CD8-positive, alpha-beta memory T cell (primary cell): ENCODE data around the gene RFTN1. TPM values are rescaled to one million over a fixed set of nuclear protein-coding genes. Genes with fewer than 3 reads are reported as not detected.

Experiments used
- CTCF ChIA-PET: fragments of 350-600 bp; sonication (Branson Sonifier 250); formaldehyde crosslinking; loops from one replicate; lab custom pipeline; 2021; ENCODE audit warnings: antibody characterized with exemption; lab: Charles Lee
- POLR2A ChIA-PET: fragments of 350-600 bp; sonication (Branson Sonifier 250); formaldehyde crosslinking; loops from one replicate; lab custom pipeline; 2021; ENCODE audit warnings: antibody characterized with exemption; lab: Charles Lee
- DNase-seq, 5 donors: peaks; one replicate each; pipeline versions ENCODE4 v3.0.0 to v3.0.0-alpha.2; 2020 to 2022; ENCODE audit warnings: mixed read lengths in 1 of 5
- H3K27ac ChIP-seq: one replicate; pipeline ENCODE4 v1.7.0; 2013; ENCODE audit warnings: low read depth, mild to moderate bottlenecking, low read length, moderate library complexity
- H3K27me3 ChIP-seq: 2 replicates; pipeline ENCODE4 v1.7.0; 2013; ENCODE audit warnings: low read length, mild to moderate bottlenecking; ENCODE audit not compliant: insufficient read depth, poor library complexity, severe bottlenecking
- H3K36me3 ChIP-seq: 2 replicates; pipeline ENCODE4 v1.7.0; 2013; ENCODE audit warnings: mild to moderate bottlenecking, low read length, moderate library complexity; ENCODE audit not compliant: insufficient read depth
- H3K4me1 ChIP-seq: 2 replicates; pipeline ENCODE4 v1.7.0; 2013; ENCODE audit warnings: mild to moderate bottlenecking, low read length, moderate library complexity; ENCODE audit not compliant: insufficient read depth
- H3K4me3 ChIP-seq: 2 replicates; pipeline ENCODE4 v1.7.0; 2013; ENCODE audit warnings: mild to moderate bottlenecking, low read length
- H3K9me3 ChIP-seq: 2 replicates; pipeline ENCODE4 v1.7.0; 2013; ENCODE audit warnings: mild to moderate bottlenecking, low read length
- H3K27ac Mint-ChIP-seq, 8 donors: one replicate each; pipeline ENCODE4 v1.8.0; 2020 to 2021; ENCODE audit warnings: mixed read lengths in 8 of 8, mild to moderate bottlenecking in 6 of 8, inconsistent platforms in 3 of 8, moderate library complexity in 3 of 8
- H3K27me3 Mint-ChIP-seq, 2 donors: one replicate each; pipeline ENCODE4 v1.8.0; 2020 to 2021; ENCODE audit warnings: mixed read lengths in 2 of 2, mild to moderate bottlenecking in 1 of 2, moderate library complexity in 1 of 2
- H3K36me3 Mint-ChIP-seq, 3 donors: one replicate each; pipeline ENCODE4 v1.8.0; 2020 to 2021; ENCODE audit warnings: mixed read lengths in 3 of 3, inconsistent platforms in 1 of 3, mild to moderate bottlenecking in 1 of 3
- H3K4me1 Mint-ChIP-seq, 3 donors: one replicate each; pipeline ENCODE4 v1.8.0; 2020 to 2021; ENCODE audit warnings: mixed read lengths in 3 of 3, inconsistent platforms in 1 of 3, mild to moderate bottlenecking in 1 of 3
- H3K4me3 Mint-ChIP-seq, 7 donors: one replicate each; pipeline ENCODE4 v1.8.0; 2020 to 2021; ENCODE audit warnings: mixed read lengths in 7 of 7, mild to moderate bottlenecking in 6 of 7, moderate library complexity in 4 of 7, inconsistent platforms in 2 of 7
- H3K9me3 Mint-ChIP-seq, 5 donors: one replicate each; pipeline ENCODE4 v1.8.0; 2020 to 2022; ENCODE audit warnings: mixed read lengths in 5 of 5, mild to moderate bottlenecking in 3 of 5, moderate library complexity in 2 of 5, inconsistent platforms in 1 of 5
- polyA plus RNA-seq: library from polyadenylated mRNA; unstranded; fragments of 300-500 nt; fragmentation: Illumina TruSeq; gene quantifications from one replicate; pipeline ENCODE4 v1.2.3, GENCODE V29; 2021
- total RNA-seq, 2 experiments: library from RNA; stranded (reverse); gene quantifications; one replicate each; pipeline ENCODE4 v1.2.3, GENCODE V29; 2021

The RFTN1 gene
- total and polyA plus RNA-seq, 3 experiments from 2014 or later, result 87.4 to 126 (median 125) TPM

DNA sequence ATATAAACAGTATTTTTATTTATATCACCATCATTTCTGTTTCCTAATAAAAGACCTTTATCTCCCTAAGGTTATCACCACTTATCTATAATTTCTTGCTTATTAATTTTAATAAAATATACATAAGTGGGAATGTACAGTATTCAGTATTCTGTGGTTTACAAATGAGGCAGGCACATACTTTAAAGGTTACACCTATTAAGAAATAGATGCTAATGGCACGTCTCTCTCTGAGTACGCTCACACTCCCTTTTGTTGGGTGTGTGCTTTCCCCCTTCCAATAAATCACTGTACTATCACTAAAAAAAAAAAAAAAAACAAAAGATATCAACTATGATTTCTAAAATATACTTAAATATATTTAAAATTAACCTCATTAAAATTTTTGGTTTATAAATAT lies 239.6 kb downstream of the RFTN1 start:
- H3K4me1 ChIP-seq, result no peaks in the 10 kb centered on the region
- Mint-ChIP-seq H3K4me1 (peaks cover 0 to under 1% (median 0%) of the 10 kb centered on the region in 3 donors), H3K27me3 (no peaks in the 10 kb centered on the region), H3K27ac (no peak overlapping the region), H3K4me3 (no peak overlapping the region), H3K9me3 (no peaks in the 10 kb centered on the region), H3K36me3 (peaks cover 5 to 60% (median 9%) of the 10 kb centered on the region in 3 donors)
- H3K4me3 ChIP-seq, result no peak overlapping the region
- ChIA-PET CTCF (no interaction called here), POLR2A (no interaction called here)
- H3K9me3 ChIP-seq, result no peaks in the 10 kb centered on the region
- H3K36me3 ChIP-seq, result no peaks in the 10 kb centered on the region
- no peaks in the 10 kb centered on the region for H3K27me3 ChIP-seq
- no peak for DNase-seq
- no peak overlapping the region for H3K27ac ChIP-seq

DNA sequence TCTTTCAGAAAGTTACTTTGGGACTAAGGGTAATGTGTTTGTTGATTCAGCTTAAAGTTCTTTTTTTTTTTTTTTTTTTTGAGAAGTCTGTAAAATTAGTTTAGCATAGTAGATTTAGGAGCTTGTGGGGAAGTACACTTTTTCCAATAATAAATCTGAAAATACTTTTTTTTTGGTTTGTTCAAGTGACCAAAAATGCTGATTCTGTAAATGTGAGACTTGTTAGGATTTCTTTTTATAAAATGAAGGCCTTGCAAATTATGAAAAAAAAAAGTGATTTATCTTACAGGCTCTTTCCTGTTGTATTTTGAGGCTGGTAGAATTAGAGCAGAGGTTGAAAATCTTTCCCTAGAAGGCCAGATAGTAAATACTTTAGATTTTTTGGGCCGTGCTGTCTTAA lies 240.9 kb downstream of the RFTN1 start:
- no peaks in the 10 kb centered on the region for H3K9me3 Mint-ChIP-seq
- H3K36me3 Mint-ChIP-seq, result peaks cover 5 to 58% (median 6%) of the 10 kb centered on the region in 3 donors
- no peak for DNase-seq
- no peak overlapping the region for H3K4me3 ChIP-seq
- ChIA-PET POLR2A (interaction anchor here (0.7 kb wide), 1 partner anchor 16 kb away, joined by 3 read pairs; no protein-coding TSS in a partner anchor), CTCF (interaction anchor here (0.8 to 9.5 kb wide), 7 partner anchors 14 to 278 kb away, joined by 3 to 108 read pairs (median 4); no protein-coding TSS in a partner anchor)
- H3K9me3 ChIP-seq, result no peaks in the 10 kb centered on the region
- no peaks in the 10 kb centered on the region for H3K4me1 ChIP-seq
- H3K4me1 Mint-ChIP-seq, result peaks cover 3 to 6% (median 4%) of the 10 kb centered on the region in 3 donors
- H3K27ac Mint-ChIP-seq, result no peak overlapping the region
- H3K27me3 Mint-ChIP-seq, result no peaks in the 10 kb centered on the region
- no peaks in the 10 kb centered on the region for H3K27me3 ChIP-seq
- no peaks in the 10 kb centered on the region for H3K36me3 ChIP-seq
- no peak overlapping the region for H3K27ac ChIP-seq
- no peak overlapping the region for H3K4me3 Mint-ChIP-seq

DNA sequence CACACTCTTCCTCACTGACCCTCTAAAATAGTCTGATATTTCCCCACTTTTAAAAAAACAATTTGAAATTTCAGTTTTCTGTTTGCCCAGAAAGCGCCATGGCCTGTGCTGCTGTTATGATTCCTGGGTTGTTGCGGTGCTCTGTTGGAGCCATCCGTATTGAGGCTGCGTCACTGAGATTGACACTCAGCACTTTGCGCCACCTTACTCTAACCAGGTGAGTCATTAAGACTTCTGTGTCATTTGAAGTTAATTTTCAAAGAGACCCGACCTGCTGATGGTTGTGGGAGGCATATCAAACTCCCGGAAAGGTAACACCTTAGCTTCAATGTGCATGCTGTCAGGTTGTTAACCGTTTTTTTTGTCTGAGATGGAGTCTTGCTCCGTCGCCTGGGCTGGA lies 242.6 kb downstream of the RFTN1 start:
- Histone ChIP-seq H3K27ac (no peak overlapping the region), H3K36me3 (no peaks in the 10 kb centered on the region), H3K27me3 (no peaks in the 10 kb centered on the region), H3K4me1 (peaks cover 2% of the 10 kb centered on the region), H3K9me3 (no peaks in the 10 kb centered on the region), H3K4me3 (no peak overlapping the region)
- ChIA-PET POLR2A (no interaction called here), CTCF (interaction anchor here (1.4 to 9.5 kb wide), 3 partner anchors 15 to 258 kb away, joined by 3 to 108 read pairs (median 13); no protein-coding TSS in a partner anchor)
- Mint-ChIP-seq H3K27ac (no peak overlapping the region), H3K4me3 (no peak overlapping the region), H3K36me3 (peaks cover 5 to 52% (median 5%) of the 10 kb centered on the region in 3 donors), H3K9me3 (no peaks in the 10 kb centered on the region), H3K4me1 (peaks cover 17 to 23% (median 19%) of the 10 kb centered on the region in 3 donors), H3K27me3 (no peaks in the 10 kb centered on the region)
- DNase-seq, result no peak

DNA sequence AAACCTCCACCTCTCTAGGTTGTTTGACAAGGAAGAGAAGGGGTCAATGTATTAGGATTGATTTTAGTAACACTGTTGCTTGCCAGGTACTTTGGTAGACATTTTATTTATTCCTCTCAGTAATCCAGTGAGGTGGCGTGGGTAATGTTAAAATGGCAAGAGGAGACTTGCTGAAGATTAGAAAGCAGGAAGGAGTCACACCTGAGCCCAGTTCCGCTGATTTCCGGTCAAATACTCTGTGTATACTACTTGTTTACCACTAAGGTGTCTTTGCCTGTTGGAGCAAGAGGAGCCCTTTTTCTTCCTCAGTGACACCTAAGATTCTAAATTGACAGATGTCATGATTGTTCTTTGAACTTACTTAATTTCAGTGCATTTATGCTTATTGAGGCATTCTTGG lies 246.8 kb downstream of the RFTN1 start:
- POLR2A ChIA-PET, result no interaction called here
- CTCF ChIA-PET, result interaction anchor here (1.1 to 9.5 kb wide), 8 partner anchors 12 to 285 kb away, joined by 3 to 108 read pairs (median 20); no protein-coding TSS in a partner anchor
- H3K27ac ChIP-seq, result peak overlapping the region; percentile 17

More for the DNA sequence above, 246.8 kb downstream of the RFTN1 start:
- H3K4me3 ChIP-seq, result no peak overlapping the region
- no peaks in the 10 kb centered on the region for H3K27me3 ChIP-seq
- peaks cover 1 to 35% (median 3%) of the 10 kb centered on the region in 3 donors for H3K36me3 Mint-ChIP-seq
- H3K9me3 ChIP-seq, result no peaks in the 10 kb centered on the region
- H3K9me3 Mint-ChIP-seq, result no peaks in the 10 kb centered on the region
- no peaks in the 10 kb centered on the region for H3K36me3 ChIP-seq
- peak overlapping the region in 5 of 7 donors; percentile 9 to 93 (median 40) for H3K4me3 Mint-ChIP-seq
- H3K27me3 Mint-ChIP-seq, result peaks cover 0 to 4% of the 10 kb centered on the region in 2 donors
- H3K27ac Mint-ChIP-seq, result peak overlapping the region; percentile 64 to 100 (median 97)
- no peak for DNase-seq
- H3K4me1 Mint-ChIP-seq, result peaks cover 37 to 41% (median 38%) of the 10 kb centered on the region in 3 donors
- peaks cover 19% of the 10 kb centered on the region for H3K4me1 ChIP-seq

Other genes with a start within 250 kb of the RFTN1 start
- 10 to 100 TPM; 31.7 to 32.8 TPM for gene DPH3, start 248.8 kb downstream of the RFTN1 start, total RNA-seq
- gene DPH3, start 248.8 kb downstream of the RFTN1 start, polyA plus RNA-seq, result 29.9 TPM
- 10 to 100 TPM; 28.6 to 30.1 TPM for gene OXNAD1, start 248.5 kb downstream of the RFTN1 start, total RNA-seq
- 64.2 TPM for gene OXNAD1, start 248.5 kb downstream of the RFTN1 start, polyA plus RNA-seq
- gene DAZL, start 91.7 kb upstream of the RFTN1 start, total RNA-seq, result under 1 TPM; 0.18 to 0.27 TPM
- gene DAZL, start 91.7 kb upstream of the RFTN1 start, polyA plus RNA-seq, result not detected